ENCODE data around the gene VPS13C.

VPS13C gene

DNA sequence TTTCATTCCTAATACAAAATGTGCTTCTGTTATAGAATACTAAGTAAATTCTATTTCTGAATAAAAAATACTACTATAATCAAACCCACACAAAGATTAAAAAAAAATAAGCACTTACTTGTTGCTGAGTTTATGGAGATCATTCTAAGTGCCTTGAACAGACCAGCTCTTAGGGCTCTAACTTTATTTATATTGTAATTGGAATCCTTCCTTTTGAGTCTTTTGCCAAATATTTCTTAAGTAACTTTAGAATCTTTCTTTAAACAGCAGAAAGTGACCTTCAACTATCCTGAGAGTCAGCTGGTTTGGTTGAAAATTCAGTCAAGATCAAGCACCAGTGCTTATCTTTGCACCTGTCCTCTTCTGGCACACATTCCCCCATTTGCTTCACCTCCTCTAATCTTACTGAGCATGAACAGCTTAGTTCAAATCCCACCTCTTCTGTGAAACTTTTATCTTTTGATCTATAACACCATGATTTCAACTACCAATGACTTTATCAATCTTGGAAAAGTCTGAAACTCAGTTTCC, 149.3 kb downstream of the VPS13C start:
- CTCF ChIA-PET = no interaction called here
- DNase-seq (ENCODE audit: extremely low spot score) = no peak
- TF ChIP-seq FOXK2 (IDR thresholded peaks at IDR 0.05) (no peak), L3MBTL2 (conservative IDR thresholded peaks at IDR 0.05) (no peak), SUZ12 (IDR thresholded peaks at IDR 0.05) (no peak), FOXA1 (IDR thresholded peaks at IDR 0.05) (no peak), SP1 (IDR thresholded peaks at IDR 0.05) (no peak), FOXM1 (IDR thresholded peaks at IDR 0.05; ENCODE audit: borderline replicate concordance) (no peak), BHLHE40 (IDR thresholded peaks at IDR 0.05; ENCODE audit: borderline replicate concordance) (no peak), TARDBP (IDR thresholded peaks at IDR 0.05) (no peak), ZNF384 (IDR thresholded peaks at IDR 0.05) (no peak), ELF4 (IDR thresholded peaks at IDR 0.05) (no peak), LEF1 (IDR thresholded peaks at IDR 0.05; ENCODE audit: borderline replicate concordance) (no peak), PKNOX1 (IDR thresholded peaks at IDR 0.05) (no peak)
- POLR2A ChIA-PET = no interaction called here

DNA sequence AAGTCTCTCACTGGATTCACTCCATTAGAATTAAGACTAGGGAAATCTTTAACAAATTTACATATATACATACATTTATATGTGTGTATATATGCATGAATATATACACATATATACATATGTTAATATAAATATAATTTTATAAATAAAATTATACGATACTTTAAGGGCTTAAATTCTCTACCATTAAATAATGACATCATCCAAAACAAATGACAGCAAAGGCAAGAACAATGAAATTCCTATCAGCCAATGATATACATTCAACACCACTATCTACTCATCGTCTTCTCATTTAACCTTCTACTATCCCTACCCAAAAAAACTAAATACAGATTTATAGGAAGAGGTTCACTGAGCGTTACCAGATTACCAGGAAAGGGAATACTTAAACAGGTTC, 152.0 kb downstream of the VPS13C start:
- TF ChIP-seq BHLHE40 (IDR thresholded peaks at IDR 0.05; ENCODE audit: borderline replicate concordance) = no peak
- no peak for TF ChIP-seq PKNOX1 (IDR thresholded peaks at IDR 0.05)
- no peak for TF ChIP-seq ZNF384 (IDR thresholded peaks at IDR 0.05)
- no peak for TF ChIP-seq L3MBTL2 (conservative IDR thresholded peaks at IDR 0.05)
- no peak for TF ChIP-seq FOXK2 (IDR thresholded peaks at IDR 0.05)
- no peak for TF ChIP-seq TARDBP (IDR thresholded peaks at IDR 0.05)
- TF ChIP-seq SUZ12 (IDR thresholded peaks at IDR 0.05) = no peak
- no peak for TF ChIP-seq CTBP1 (IDR thresholded peaks at IDR 0.05; ENCODE audit: borderline replicate concordance)
- TF ChIP-seq HDGF (IDR thresholded peaks at IDR 0.05; ENCODE audit: borderline replicate concordance) = no peak
- no peak for TF ChIP-seq FOXA1 (IDR thresholded peaks at IDR 0.05)
- no peak for TF ChIP-seq NFRKB (IDR thresholded peaks at IDR 0.05)
- TF ChIP-seq ARNT (IDR thresholded peaks at IDR 0.05) = no peak
- no peak for TF ChIP-seq FOXM1 (IDR thresholded peaks at IDR 0.05; ENCODE audit: borderline replicate concordance)
- TF ChIP-seq ELF4 (IDR thresholded peaks at IDR 0.05) = no peak
- TF ChIP-seq SP1 (IDR thresholded peaks at IDR 0.05) = no peak
- DNase-seq (ENCODE audit: extremely low spot score) = no peak
- CTCF ChIA-PET = no interaction called here
- POLR2A ChIA-PET = no interaction called here

- ChIA-PET CTCF (no interaction called here), POLR2A (no interaction called here)
- no peak for DNase-seq (ENCODE audit: extremely low spot score)
- TF ChIP-seq FOXK2 (IDR thresholded peaks at IDR 0.05) (no peak), FOXA1 (IDR thresholded peaks at IDR 0.05) (no peak), SP1 (IDR thresholded peaks at IDR 0.05) (no peak), ZNF384 (IDR thresholded peaks at IDR 0.05) (no peak), SUZ12 (IDR thresholded peaks at IDR 0.05) (no peak), BHLHE40 (IDR thresholded peaks at IDR 0.05; ENCODE audit: borderline replicate concordance) (no peak)
These were observed 152.5 kb downstream of the VPS13C start for GRCh38 chr15:61907753-61908086.

DNA sequence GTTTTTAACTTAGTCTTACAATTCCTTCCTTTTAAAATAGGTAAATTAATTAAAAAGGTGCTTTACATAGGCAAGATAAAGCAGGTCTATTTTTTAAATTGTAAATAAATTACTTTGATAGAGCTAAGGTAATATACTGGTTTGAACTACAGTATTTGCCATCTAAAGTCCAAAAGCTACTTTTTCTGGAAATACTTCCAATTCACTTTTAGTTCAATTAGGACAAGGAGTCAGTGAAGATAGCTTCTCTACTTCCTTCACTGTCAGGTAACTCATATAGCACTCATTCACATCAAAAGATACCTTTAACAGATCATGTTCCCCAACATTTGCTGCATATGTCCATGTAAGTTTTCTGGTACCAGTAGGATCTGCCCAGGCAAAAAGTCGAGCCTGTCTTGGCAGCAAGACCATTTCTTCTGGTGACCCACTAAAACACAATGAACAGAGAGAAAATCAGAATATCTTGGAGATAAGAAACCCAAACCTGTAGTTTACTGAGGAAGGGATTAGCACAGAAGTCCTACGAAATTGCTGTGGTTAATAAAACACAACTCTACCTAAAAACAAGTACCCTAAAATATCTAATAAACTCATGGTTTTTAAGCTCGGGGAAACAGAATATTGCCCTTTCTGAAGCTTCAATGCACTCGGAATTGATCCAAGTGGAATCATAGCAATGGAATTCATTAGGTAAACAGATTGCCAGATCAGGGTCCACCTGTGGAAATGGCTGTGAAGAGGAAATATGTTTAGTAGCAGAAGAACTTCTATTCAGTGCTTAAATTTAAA, 153.1 kb downstream of the VPS13C start:
- no peak for TF ChIP-seq TARDBP (IDR thresholded peaks at IDR 0.05)
- no peak for TF ChIP-seq SUZ12 (IDR thresholded peaks at IDR 0.05)
- TF ChIP-seq FOXA1 (IDR thresholded peaks at IDR 0.05) = no peak
- TF ChIP-seq FOXM1 (IDR thresholded peaks at IDR 0.05; ENCODE audit: borderline replicate concordance) = no peak
- TF ChIP-seq ELF4 (IDR thresholded peaks at IDR 0.05) = no peak
- ChIA-PET CTCF (no interaction called here), POLR2A (no interaction called here)
- no peak for DNase-seq (ENCODE audit: extremely low spot score)

GRCh38 chr15:61893146-61893545, 167.1 kb downstream of the VPS13C start:
- POLR2A ChIA-PET = no interaction called here
- CTCF ChIA-PET = no interaction called here
- TF ChIP-seq PKNOX1 (IDR thresholded peaks at IDR 0.05) (no peak), CTBP1 (IDR thresholded peaks at IDR 0.05; ENCODE audit: borderline replicate concordance) (no peak), BHLHE40 (IDR thresholded peaks at IDR 0.05; ENCODE audit: borderline replicate concordance) (no peak), ARNT (IDR thresholded peaks at IDR 0.05) (no peak), TARDBP (IDR thresholded peaks at IDR 0.05) (no peak), FOXK2 (IDR thresholded peaks at IDR 0.05) (no peak), SUZ12 (IDR thresholded peaks at IDR 0.05) (no peak), HDGF (IDR thresholded peaks at IDR 0.05; ENCODE audit: borderline replicate concordance) (no peak), FOXM1 (IDR thresholded peaks at IDR 0.05; ENCODE audit: borderline replicate concordance) (no peak), NFRKB (IDR thresholded peaks at IDR 0.05) (no peak), FOXA1 (IDR thresholded peaks at IDR 0.05) (no peak), ELF4 (IDR thresholded peaks at IDR 0.05) (no peak), L3MBTL2 (conservative IDR thresholded peaks at IDR 0.05) (no peak), SP1 (IDR thresholded peaks at IDR 0.05) (no peak), LEF1 (IDR thresholded peaks at IDR 0.05; ENCODE audit: borderline replicate concordance) (no peak), ZNF384 (IDR thresholded peaks at IDR 0.05) (no peak)
- no peak for DNase-seq (ENCODE audit: extremely low spot score)

DNA sequence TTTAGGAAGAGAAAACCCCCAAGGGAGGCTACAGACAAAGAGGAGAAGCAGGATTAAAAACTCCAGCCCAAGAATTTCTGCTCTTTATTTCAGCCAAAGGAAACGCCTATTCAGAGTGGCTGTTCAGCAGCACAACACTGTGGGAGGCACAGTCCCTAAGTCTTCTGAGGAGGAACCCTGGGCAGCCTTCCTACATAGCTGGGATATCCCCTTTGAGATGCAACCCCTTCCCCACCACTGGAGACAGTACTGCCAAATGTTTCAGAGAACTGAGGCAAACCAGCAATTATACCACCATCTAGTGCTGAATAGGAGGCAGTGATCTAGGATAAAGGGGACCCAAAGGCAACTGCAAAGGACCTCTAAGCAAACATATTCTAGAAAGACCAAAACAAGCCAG, 168.1 kb downstream of the VPS13C start:
- POLR2A ChIA-PET = no interaction called here
- no peak for DNase-seq (ENCODE audit: extremely low spot score)
- TF ChIP-seq SUZ12 (IDR thresholded peaks at IDR 0.05) (no peak), L3MBTL2 (conservative IDR thresholded peaks at IDR 0.05) (no peak), ELF4 (IDR thresholded peaks at IDR 0.05) (no peak), FOXA1 (IDR thresholded peaks at IDR 0.05) (no peak), HDGF (IDR thresholded peaks at IDR 0.05; ENCODE audit: borderline replicate concordance) (no peak), SP1 (IDR thresholded peaks at IDR 0.05) (no peak), TARDBP (IDR thresholded peaks at IDR 0.05) (no peak), PKNOX1 (IDR thresholded peaks at IDR 0.05) (no peak), ZNF384 (IDR thresholded peaks at IDR 0.05) (no peak), NFRKB (IDR thresholded peaks at IDR 0.05) (no peak), CTBP1 (IDR thresholded peaks at IDR 0.05; ENCODE audit: borderline replicate concordance) (no peak), LEF1 (IDR thresholded peaks at IDR 0.05; ENCODE audit: borderline replicate concordance) (no peak), FOXK2 (IDR thresholded peaks at IDR 0.05) (no peak), FOXM1 (IDR thresholded peaks at IDR 0.05; ENCODE audit: borderline replicate concordance) (no peak)
- CTCF ChIA-PET = no interaction called here
